Measurements from ENCODE around the gene MUS81. TPM values are rescaled to one million over a fixed set of nuclear protein-coding genes. Genes with fewer than 3 reads are reported as not detected.

The MUS81 gene
- total and polyA plus RNA-seq, 2 of the 13 experiments (the other 11 are each of a cell fraction or from before 2014, with no cell fraction given), result 25.6 to 30.2 TPM

DNA sequence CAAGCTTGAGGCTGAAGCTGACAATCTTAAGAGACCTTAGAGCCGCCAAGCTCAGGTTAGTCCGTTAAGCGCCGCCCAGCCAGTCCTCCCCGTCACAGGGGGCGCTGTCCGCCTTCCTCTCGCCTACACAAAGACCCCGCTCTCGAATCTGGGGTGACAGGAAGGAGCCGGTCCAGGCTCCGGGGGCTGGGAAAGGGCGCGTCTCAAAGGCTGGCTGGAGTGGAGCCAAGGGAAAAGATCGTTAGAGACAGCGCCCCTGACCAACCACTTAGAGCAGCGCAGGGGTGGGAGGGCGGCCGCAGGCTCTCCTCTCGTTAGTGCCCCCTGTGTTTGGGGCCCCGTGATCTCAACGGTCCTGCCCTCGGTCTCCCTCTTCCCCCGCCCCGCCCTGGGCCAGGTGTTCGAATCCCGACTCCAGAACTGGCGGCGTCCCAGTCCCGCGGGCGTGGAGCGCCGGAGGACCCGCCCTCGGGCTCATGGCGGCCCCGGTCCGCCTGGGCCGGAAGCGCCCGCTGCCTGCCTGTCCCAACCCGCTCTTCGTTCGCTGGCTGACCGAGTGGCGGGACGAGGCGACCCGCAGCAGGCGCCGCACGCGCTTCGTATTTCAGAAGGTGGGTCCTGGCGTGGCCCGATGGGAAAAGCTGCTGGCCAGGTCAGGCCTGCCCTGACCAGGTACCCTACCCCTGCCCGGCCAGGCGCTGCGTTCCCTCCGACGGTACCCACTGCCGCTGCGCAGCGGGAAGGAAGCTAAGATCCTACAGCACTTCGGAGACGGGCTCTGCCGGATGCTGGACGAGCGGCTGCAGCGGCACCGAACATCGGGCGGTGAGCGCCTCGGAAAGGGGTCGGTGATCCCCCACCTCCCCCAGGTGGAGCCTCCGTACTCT is at the start of gene MUS81 (continued):
- TF ChIP-seq AHDC1 (CRISPR knock-in tag; IDR thresholded peaks at IDR 0.05; ENCODE audit: borderline replicate concordance) (peak; percentile 43; the same call in 1 of the 2 replicates), CREB1 (IDR thresholded peaks at IDR 0.05) (0 out of 2 replicates have a peak, but pooled peaks have one; percentile 20), CREB1 (CRISPR knock-in tag; IDR thresholded peaks at IDR 0.05) (peak; percentile 75; the same call in 1 of the 2 replicates), ESRRA (CRISPR knock-in tag; IDR thresholded peaks at IDR 0.05; ENCODE audit: low read depth) (peak; percentile 53; the same call in 1 of the 2 replicates), CEBPG (CRISPR knock-in tag; IDR thresholded peaks at IDR 0.05) (no peak), WIZ (CRISPR knock-in tag; IDR thresholded peaks at IDR 0.05) (no peak), FOSL2 (CRISPR knock-in tag; IDR thresholded peaks at IDR 0.05) (0 out of 2 replicates have a peak, but pooled peaks have one; percentile 18), ZNF713 (CRISPR knock-in tag; IDR thresholded peaks at IDR 0.05) (no peak), KDM1A (CRISPR knock-in tag; IDR thresholded peaks at IDR 0.05) (no peak), TOE1 (CRISPR knock-in tag; IDR thresholded peaks at IDR 0.05) (no peak)
- TF ChIP-seq, protein P1, sequence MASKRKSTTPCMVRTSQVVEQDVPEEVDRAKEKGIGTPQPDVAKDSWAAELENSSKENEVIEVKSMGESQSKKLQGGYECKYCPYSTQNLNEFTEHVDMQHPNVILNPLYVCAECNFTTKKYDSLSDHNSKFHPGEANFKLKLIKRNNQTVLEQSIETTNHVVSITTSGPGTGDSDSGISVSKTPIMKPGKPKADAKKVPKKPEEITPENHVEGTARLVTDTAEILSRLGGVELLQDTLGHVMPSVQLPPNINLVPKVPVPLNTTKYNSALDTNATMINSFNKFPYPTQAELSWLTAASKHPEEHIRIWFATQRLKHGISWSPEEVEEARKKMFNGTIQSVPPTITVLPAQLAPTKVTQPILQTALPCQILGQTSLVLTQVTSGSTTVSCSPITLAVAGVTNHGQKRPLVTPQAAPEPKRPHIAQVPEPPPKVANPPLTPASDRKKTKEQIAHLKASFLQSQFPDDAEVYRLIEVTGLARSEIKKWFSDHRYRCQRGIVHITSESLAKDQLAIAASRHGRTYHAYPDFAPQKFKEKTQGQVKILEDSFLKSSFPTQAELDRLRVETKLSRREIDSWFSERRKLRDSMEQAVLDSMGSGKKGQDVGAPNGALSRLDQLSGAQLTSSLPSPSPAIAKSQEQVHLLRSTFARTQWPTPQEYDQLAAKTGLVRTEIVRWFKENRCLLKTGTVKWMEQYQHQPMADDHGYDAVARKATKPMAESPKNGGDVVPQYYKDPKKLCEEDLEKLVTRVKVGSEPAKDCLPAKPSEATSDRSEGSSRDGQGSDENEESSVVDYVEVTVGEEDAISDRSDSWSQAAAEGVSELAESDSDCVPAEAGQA (IDR thresholded peaks at IDR 0.05; ENCODE audit: low read depth), result 0 out of 2 replicates have a peak, but pooled peaks have one; percentile 56
- TF ChIP-seq, protein P1 (CRISPR knock-in tag; IDR thresholded peaks at IDR 0.05; ENCODE audit: borderline replicate concordance), result 0 out of 2 replicates have a peak, but pooled peaks have one; percentile 21
- TF ChIP-seq, protein P2, sequence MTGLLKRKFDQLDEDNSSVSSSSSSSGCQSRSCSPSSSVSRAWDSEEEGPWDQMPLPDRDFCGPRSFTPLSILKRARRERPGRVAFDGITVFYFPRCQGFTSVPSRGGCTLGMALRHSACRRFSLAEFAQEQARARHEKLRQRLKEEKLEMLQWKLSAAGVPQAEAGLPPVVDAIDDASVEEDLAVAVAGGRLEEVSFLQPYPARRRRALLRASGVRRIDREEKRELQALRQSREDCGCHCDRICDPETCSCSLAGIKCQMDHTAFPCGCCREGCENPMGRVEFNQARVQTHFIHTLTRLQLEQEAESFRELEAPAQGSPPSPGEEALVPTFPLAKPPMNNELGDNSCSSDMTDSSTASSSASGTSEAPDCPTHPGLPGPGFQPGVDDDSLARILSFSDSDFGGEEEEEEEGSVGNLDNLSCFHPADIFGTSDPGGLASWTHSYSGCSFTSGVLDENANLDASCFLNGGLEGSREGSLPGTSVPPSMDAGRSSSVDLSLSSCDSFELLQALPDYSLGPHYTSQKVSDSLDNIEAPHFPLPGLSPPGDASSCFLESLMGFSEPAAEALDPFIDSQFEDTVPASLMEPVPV (CRISPR knock-in tag; IDR thresholded peaks at IDR 0.05), result no peak
- TF ChIP-seq, protein P3, sequence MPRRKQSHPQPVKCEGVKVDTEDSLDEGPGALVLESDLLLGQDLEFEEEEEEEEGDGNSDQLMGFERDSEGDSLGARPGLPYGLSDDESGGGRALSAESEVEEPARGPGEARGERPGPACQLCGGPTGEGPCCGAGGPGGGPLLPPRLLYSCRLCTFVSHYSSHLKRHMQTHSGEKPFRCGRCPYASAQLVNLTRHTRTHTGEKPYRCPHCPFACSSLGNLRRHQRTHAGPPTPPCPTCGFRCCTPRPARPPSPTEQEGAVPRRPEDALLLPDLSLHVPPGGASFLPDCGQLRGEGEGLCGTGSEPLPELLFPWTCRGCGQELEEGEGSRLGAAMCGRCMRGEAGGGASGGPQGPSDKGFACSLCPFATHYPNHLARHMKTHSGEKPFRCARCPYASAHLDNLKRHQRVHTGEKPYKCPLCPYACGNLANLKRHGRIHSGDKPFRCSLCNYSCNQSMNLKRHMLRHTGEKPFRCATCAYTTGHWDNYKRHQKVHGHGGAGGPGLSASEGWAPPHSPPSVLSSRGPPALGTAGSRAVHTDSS (CRISPR knock-in tag; conservative IDR thresholded peaks at IDR 0.05), result no peak

Data from HepG2 (cell line).